NCI-H748 treated with DMSO at 0.1 percent for 48 hours (cell line): ENCODE results near the gene CDK8.

Source experiments
- DNase-seq: peaks from one replicate; lab custom pipeline; 2025; lab: John Stamatoyannopoulos, UW

Gene CDK8

DNA sequence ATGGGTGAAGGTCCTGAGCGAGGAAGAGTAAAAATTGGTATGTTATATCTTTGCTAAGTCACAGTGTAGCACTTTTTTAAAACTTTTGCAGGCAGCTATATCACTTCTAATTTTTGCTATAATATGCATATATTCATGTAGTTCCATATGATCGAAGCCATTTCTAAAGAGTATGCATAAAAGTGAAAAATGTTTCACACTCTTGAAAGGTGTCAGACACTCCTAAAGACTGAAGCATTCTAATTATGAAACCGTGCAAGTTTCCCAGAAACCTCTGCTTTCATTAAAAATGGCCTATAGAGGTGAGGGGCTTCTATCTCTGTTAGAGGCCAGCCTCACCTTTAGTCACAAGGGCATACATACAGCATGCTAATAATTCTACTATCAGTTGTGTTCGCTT lies 128.9 kb downstream of the CDK8 start:
- DNase-seq: no peak

DNA sequence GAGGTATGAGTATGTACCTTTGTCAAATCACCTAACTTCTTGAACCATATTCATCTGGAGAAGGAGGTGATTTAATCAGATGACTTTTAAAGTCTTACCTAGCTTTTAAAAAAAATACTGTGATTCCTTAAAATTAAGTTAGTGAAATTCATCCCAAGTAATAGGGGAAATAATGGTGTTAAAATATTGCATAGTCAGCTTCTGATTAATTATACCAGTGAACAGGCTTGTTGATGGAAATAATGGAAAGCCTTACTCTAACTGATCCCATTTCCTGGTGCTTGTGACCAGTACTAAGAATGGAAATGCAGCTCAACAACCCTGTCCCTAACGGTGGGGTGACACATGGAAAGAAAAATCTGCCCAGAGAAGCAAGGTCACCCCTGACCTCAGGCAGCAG lies 130.7 kb downstream of the CDK8 start:
- DNase-seq: no peak

- DNase-seq: peak; percentile 38
These were observed 132.1 kb downstream of the CDK8 start for GRCh38 chr13:26386026-26386425.

GRCh38 chr13:26390203-26390602 lies 136.3 kb downstream of the CDK8 start:
- DNase-seq: no peak

GRCh38 chr13:26400545-26400944 lies 146.6 kb downstream of the CDK8 start:
- no peak for DNase-seq

DNA sequence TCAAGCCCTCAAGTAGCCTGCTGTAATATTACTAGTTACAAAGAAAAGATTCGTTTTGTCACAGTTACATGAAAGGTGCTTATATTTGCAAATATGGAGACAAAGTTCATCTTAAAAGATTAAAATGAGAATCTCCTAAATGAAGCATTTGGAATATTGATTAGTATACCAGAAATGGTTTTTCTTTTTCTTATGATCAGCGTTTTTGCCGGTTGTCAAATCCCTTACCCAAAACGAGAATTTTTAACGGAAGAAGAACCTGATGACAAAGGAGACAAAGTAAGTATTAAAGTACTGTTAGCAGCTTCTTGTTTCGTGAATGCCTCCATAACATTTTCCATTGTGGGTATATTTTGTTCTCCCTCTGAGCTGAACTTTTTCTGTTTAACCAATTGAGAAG lies 147.1 kb downstream of the CDK8 start:
- DNase-seq: no peak

- no peak for DNase-seq
These were observed 147.7 kb downstream of the CDK8 start for GRCh38 chr13:26401578-26402021.

- no peak for DNase-seq
These were observed 152.9 kb downstream of the CDK8 start for GRCh38 chr13:26406791-26407190.

DNA sequence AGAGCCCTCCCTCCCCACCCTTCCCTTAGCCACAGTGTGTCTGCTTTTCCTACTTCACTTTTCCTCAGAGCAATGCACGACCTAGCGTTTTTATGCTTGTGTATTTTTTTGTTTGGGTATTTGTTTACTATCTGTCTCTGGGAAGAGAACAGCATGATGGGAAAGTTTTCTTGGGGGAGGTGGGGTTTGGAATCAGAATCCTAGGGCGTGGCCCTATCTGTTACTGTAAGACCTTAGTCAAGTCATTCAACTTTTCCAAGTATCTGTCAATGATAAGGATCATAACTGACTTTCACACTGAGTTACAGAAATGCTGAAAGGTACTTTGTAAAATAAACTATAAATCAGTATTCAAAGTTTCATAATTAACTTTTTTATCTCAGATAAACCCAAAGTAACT lies 157.3 kb downstream of the CDK8 start:
- no peak for DNase-seq

GRCh38 chr13:26412263-26412662 lies 158.3 kb downstream of the CDK8 start:
- DNase-seq: no peak

DNA sequence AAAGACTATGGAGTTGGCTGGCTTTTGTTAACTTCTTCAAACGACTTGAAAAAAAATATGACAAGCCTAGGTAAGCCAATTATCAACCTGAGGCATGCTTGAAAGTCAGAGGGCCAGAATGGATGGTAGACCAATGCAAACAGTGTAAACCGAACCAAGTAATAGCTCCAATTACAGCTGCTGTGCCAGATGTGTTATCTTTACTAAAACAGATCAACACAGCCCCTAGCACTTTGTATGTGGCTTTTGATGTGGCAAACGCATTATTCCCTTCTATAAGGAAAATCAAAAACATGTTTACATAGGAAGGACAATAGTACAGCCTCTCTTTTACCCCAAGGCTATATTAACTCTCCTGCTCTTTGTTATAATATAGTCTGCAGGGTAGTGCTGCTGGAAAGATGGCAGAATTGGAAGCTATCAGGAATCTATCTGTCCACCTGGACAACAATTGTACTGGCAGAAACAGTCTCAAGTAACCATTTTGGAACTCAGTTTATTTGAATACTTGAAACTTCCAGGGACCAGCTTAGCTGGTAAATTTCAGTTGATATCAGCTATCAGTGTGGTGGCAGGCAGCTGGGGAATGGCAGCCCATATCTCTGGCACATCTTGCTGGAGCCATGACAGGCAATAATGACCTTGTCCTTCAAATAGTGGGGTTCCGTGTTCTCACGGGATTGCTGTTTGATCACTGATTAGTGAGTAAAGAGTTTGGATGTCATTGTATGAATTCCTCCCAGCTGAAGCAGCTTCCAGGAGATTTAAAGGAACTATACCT lies 159.2 kb downstream of the CDK8 start:
- DNase-seq: no peak

DNA sequence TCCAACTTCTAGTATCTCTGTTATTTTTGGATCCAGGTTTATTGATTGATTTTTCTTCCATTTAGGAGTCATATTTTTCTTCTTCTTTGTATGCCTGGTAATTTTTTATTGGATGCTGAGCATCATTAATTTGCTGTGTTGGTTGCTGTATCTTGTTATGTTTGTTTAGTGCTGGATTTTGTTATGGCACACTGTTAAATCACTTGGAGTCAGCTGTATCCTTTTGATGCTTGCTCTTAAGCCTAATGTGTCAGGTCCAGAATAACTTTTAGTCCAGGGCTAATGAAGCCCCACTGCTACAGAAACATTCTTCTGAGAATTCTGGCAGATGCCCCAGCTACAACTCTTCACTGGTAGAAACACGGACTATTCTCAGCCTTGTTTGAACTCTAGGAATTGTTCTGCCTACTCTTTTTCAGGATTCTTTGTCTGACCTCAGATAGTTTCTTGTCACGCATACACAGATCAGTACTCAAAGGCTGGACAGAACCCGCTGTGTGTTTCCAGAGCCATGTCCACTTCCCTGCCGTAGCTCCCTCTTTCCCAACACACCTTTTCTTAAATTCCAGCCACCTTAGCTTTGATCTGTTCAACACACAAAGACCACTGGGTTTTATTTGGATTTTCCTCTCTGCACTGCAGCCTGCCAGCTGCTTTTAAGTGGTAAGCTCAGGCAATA lies 166.5 kb downstream of the CDK8 start:
- no peak for DNase-seq

DNA sequence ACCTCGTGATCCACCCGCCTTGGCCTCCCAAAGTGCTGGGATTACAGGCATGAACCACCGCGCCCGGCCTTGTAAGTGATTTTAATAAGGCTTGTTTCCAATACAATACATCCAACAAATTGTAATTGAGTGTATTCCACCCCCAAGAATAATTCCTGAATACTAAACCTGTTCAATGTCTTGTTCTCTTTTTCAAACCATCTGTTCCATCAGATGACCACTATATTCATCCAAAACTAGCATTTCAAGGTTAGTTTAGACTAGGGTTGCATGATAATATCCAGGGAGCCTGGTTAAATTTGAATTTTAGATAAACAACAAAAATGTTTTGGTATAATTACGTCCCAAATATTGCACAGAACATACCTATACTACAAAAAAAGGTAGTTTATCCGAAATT lies 168.1 kb downstream of the CDK8 start:
- no peak for DNase-seq

DNA sequence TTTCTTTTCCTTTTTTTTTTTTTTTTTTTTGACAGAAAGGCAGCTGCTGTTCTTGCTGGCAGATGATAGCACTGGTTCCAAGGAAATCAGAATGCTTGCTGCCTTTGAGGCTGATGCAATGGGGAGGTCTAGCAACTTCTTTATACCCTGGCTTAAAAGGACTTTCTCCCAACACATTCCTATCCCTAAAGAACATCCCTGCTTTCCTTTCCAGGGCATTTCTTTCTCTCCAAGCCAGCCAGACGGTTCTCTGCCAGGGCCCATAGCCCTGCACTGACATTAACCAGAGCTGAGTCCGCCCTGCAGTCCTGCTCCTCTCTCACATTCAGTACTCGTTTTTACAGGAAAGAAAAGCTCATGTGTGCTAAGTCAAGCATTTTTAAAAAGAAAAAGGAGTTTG lies 169.7 kb downstream of the CDK8 start:
- DNase-seq: no peak

DNA sequence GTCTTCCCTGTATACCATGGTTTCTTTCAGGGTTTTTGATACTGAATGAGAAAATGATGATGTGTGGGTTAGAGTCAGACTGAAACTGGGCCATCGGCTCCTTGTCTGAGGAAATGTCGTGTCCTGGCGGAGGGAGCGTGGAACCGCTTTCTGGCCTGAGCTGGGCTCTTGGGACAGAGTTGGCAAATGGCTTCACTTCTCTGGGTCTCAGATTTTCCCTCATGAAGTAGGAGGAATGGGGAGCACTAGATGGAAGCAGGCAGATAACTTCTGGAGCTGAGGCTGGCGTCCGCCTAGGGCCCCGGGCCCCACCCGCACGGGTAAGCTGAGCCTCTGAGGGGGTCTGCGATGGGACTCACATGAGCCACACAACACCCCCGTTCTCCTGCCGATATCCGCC lies 170.3 kb downstream of the CDK8 start:
- no peak for DNase-seq

DNA sequence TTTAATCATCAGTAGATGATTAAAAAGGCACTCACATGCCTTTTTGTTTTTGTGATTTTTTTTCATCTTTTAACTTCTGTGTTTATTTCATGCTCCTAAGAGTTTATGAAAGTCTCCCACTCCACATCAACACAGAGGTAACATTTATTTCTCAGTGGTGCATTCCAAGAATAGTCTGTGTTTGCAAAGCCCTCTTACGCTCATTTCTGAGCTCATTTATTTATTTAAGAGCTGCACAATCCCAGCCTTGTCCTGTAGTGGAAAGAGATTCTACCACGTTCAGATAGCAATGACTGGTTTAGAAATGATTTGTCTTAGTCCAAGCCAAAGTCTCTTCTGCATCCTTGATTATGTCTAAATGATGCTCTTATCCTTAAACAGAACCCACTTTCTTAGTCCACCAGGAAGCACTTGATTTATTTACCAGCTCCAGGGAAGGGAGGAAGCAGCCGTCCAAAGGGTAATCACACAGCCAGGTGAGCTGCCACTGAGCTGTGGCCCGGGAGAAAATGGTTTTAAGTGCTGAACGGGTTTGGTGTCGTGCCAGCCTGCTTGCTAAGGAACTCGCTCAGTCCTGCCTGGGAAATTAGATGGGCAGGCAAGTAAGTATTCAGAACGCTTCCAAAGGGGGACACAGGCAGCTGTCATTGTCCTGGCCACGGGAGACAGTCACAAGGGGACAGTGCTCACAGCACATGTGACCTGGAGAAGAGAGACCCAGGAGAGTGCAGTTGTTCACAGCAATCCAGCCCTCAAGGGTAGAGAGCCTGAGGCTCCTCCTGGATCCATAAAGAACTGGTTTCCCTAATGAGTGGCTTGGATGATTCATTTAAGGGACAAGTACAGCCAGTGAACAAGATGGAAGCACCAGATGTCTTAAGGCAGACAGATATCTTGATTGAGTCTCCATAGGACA lies 171.8 kb downstream of the CDK8 start:
- peak; percentile 28 for DNase-seq

DNA sequence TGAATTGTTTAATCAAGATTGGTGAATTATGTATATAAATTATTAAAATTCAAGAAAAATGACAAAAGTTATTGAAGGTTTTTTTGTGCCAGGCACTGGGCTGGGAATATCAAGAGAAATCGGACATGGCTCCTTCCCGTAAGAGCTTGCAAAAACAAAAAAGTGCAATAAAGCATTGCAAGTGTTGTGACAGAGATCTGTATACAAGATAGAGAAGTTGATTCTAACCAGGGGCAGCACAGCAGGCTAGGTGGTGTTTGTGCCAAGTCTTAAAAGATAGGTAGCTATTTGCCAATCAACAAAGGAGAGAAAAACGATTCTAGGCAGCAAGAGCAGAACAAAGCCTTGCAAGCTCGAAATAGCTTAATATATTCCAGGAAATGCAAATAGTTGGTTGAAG lies 179.8 kb downstream of the CDK8 start:
- no peak for DNase-seq

GRCh38 chr13:26435171-26435570 lies 181.2 kb downstream of the CDK8 start:
- DNase-seq: no peak

DNA sequence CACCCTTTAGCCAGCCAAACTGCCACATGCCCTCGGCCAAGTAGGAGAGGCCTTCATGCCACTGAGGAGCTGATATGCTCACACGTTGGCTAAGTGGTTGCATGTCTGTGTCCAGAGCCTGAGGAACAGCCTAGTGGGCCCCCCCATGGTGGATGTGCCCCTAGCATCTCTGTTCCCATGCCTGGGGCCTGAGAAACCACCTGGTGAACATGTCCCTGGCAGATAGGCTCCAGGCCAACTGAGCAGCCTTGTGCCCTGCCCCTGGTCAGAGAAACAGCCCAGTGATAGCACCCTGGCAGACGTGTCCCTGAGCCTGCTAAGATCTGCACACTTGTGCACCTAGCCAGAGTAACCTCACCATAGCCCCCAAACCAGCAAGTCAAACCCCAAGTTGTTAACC lies 181.7 kb downstream of the CDK8 start:
- no peak for DNase-seq

- no peak for DNase-seq
These were observed 183.0 kb downstream of the CDK8 start for GRCh38 chr13:26436914-26437313.

GRCh38 chr13:26440111-26440510 lies 186.2 kb downstream of the CDK8 start:
- no peak for DNase-seq

- DNase-seq: no peak
These were observed 187.5 kb downstream of the CDK8 start for GRCh38 chr13:26441476-26441875.

- DNase-seq: no peak
These were observed 188.6 kb downstream of the CDK8 start for GRCh38 chr13:26442541-26442940.
